H1 (cell line): ENCODE data around the gene TFB2M. TPM values are rescaled to one million over a fixed set of nuclear protein-coding genes. Genes with fewer than 3 reads are reported as not detected.

Source experiments
- CREB1 ChIP-seq: IDR thresholded peaks from 2 replicates; pipeline ENCODE4 v1.6.1; 2012; ENCODE audit warnings: inconsistent platforms
- CTBP2 ChIP-seq: IDR thresholded peaks from 2 replicates; pipeline ENCODE4 v1.7.0; 2011; ENCODE audit warnings: borderline replicate concordance, mild to moderate bottlenecking, moderate library complexity, mixed read lengths, low read length; ENCODE audit not compliant: insufficient read depth, insufficient read length
- JUND ChIP-seq: IDR thresholded peaks from 2 replicates; pipeline ENCODE4 v1.6.1; 2011; ENCODE audit warnings: mild to moderate bottlenecking, improper control_type of control experiment, low read length
- KDM5A ChIP-seq: fragments of 200-600 bp; IDR thresholded peaks from 2 replicates; pipeline ENCODE4 v1.7.1; 2012; ENCODE audit warnings: mild to moderate bottlenecking, low read length, inconsistent platforms, mixed read lengths
- RAD21 ChIP-seq, 2 experiments: IDR thresholded peaks in 1 of 2; conservative IDR thresholded peaks in 1 of 2; 2 replicates each; pipeline ENCODE4 v1.6.1; 2011; ENCODE audit warnings: low read depth in 2 of 2, low read length in 2 of 2, improper control_type of control experiment in 1 of 2, inconsistent platforms in 1 of 2, mild to moderate bottlenecking in 1 of 2, moderate library complexity in 1 of 2
- SIN3A ChIP-seq, 2 experiments: IDR thresholded peaks in 1 of 2; conservative IDR thresholded peaks in 1 of 2; 2 replicates each; pipeline ENCODE4 v1.6.1; 2011 to 2012; ENCODE audit warnings: low read length in 2 of 2, improper control_type of control experiment in 1 of 2, low read depth in 1 of 2, mild to moderate bottlenecking in 1 of 2
- SIRT6 ChIP-seq: IDR thresholded peaks from one replicate; pipeline ENCODE4 v1.7.1; 2012; ENCODE audit warnings: low read length, inconsistent platforms
- SP4 ChIP-seq: IDR thresholded peaks from 2 replicates; pipeline ENCODE4 v1.6.1; 2012; ENCODE audit warnings: low read length, inconsistent platforms
- SUZ12 ChIP-seq: fragments of 200-600 bp; sonication (generic); IDR thresholded peaks from 2 replicates; pipeline ENCODE4 v1.6.1; 2012; ENCODE audit warnings: mild to moderate bottlenecking, inconsistent platforms, low read length, moderate library complexity, mixed read lengths
- polyA plus RNA-seq, 7 experiments: library from polyadenylated mRNA; depleted of rRNA in 3 of 7; stranded (reverse) in 5 of 7; unstranded in 2 of 7; fragments of >200 nt in 5 of 7; fragments of 200-250 nt in 2 of 7; gene quantifications; 1 replicate in 5 of 7; 2 replicates in 1 of 7; 4 replicates in 1 of 7; pipeline versions ENCODE4 v1.2.1 to v1.2.3, GENCODE V29; 2011 to 2013; ENCODE audit warnings: missing spikeins in 2 of 7, mixed read lengths in 2 of 7
- total RNA-seq: library from RNA; stranded (reverse); fragmentation: NEBNext Ultra II Directional; extraction: Animal tissue kit (Norgen Biotek cat#: 25700); gene quantifications from 2 replicates; pipeline ENCODE4 v1.2.1, GENCODE V29; 2021

Gene TFB2M
- total and polyA plus RNA-seq, 2 of the 8 experiments (the other 6 are each of a cell fraction or from before 2014, with no cell fraction given): 10.4 to 22.0 TPM

DNA sequence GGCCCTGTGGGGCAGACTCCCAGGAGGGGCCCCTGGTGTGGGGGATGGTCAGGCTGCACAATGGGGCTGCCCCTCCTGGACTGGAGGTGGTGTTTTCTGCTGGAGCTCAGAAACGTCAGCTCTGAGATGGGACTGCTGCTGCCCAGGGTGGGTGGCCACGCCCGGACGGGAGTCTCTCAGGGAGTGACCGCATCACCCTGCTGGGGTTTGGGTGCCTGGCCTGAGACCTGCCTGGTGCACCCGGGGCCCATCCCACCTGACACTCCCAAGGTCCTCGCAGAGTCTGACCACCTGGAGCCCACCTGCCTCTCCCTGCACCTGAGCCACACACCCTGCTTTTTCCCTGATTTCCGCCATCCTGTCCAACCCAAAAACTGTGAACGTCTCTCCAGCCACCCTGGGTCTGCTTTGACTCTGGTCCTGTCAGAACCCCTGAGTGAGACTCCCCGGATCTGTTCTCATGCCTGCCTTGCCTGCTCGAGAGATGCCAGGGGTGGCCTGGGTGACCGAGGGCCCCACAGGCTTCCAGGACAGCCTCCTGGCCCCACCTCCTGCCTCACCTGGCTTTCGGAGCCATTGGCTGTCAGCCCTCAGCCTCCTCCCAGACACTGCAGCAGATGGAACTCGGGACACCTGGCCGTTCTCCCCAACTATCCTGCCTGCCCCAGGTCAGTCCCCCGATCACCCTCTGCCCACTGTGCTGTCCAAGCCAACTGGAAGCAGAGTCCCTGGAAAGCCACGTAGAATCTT lies 47.4 kb downstream of the TFB2M start (continued):
- TF ChIP-seq CTBP2 (no peak), JUND (no peak), RAD21 (IDR thresholded peaks at IDR 0.05 in 1 of 2, conservative IDR thresholded peaks at IDR 0.05 in 1 of 2; ENCODE audit: low read depth in 2 of 2, low read length in 2 of 2) (no peak), KDM5A (no peak), SUZ12 (no peak), SIN3A (conservative IDR thresholded peaks at IDR 0.05 in 1 of 2, IDR thresholded peaks at IDR 0.05 in 1 of 2; ENCODE audit: low read depth in 1 of 2, low read length in 2 of 2) (no peak), SP4 (no peak), SIRT6 (no peak), CREB1 (no peak)
